Right cardiac atrium (tissue), 5 donors: ENCODE results near the gene TSPAN18. TPM values are rescaled to one million over a fixed set of nuclear protein-coding genes. Genes with fewer than 3 reads are reported as not detected.
A peak's percentile ranks its signal among the peaks of the same experiment; 100 is the strongest.

Experiments used
- ATAC-seq, 2 donors: fragments of 200-7000 bp; cut with Tn5 transposase; one replicate each; pipeline versions ENCODE4 v1.8.0 to v1.9.1; 2020; ENCODE audit warnings: moderate library complexity in 2 of 2, mild to moderate bottlenecking in 1 of 2
- DNase-seq, 3 donors: peaks; one replicate each; pipeline ENCODE4 v3.0.0-alpha.2; 2020
- H3K27ac ChIP-seq: one replicate; pipeline ENCODE4 v1.5.1; 2013; ENCODE audit warnings: mild to moderate bottlenecking, low read length, control low read depth, moderate library complexity
- H3K27me3 ChIP-seq: one replicate; pipeline ENCODE4 v1.6.1; 2013; ENCODE audit not compliant: control insufficient read depth, insufficient read depth
- H3K4me1 ChIP-seq: one replicate; pipeline ENCODE4 v1.6.1; 2013; ENCODE audit warnings: low read length; ENCODE audit not compliant: control insufficient read depth, insufficient read depth
- H3K4me3 ChIP-seq: one replicate; pipeline ENCODE4 v1.5.1; 2013; ENCODE audit warnings: low read length, control low read depth
- H3K9me3 ChIP-seq: one replicate; pipeline ENCODE4 v1.6.1; 2013; ENCODE audit warnings: low read length; ENCODE audit not compliant: control insufficient read depth
- WGBS: extraction: QIAGEN DNeasy Blood & Tissue Kit; methylation state at CpG from one replicate; pipeline ENCODE4 v1.1.7; 2013; 5-methylcytosine and 5-hydroxymethylcytosine counted together
- intact Hi-C, 4 donors: fragments of 100-400 bp; cut with DNase I; formaldehyde crosslinking; loops; one replicate each; pipeline versions ENCODE4 v1.11.0 to v1.14.0; 2022 to 2023
- polyA plus RNA-seq: library from polyadenylated mRNA; stranded (reverse); fragments of 200-250 nt; gene quantifications from one replicate; pipeline ENCODE4 v1.2.3, GENCODE V29; 2013
- total RNA-seq, 4 donors: library from RNA; stranded (reverse); fragmentation: NEBNext Ultra II Directional; extraction: Animal tissue kit (Norgen Biotek cat#: 25700); gene quantifications; one replicate each; pipeline ENCODE4 v1.2.1, GENCODE V29; 2021
- donor health status: healthy with polysubstance abuse.
- donor health status: DM: no; HTN: yes; CAD: no.
- donor health status: DM: no; HTN: no; CAD: no.
- donor health status: DM: no; HTN: yes; CAD: no; lungs with severe emphysema.
- donor health status: DM: yes; HTN: yes; CAD: no.

Gene TSPAN18
- total and polyA plus RNA-seq, 5 donors: 120 to 236 (median 192) TPM

DNA sequence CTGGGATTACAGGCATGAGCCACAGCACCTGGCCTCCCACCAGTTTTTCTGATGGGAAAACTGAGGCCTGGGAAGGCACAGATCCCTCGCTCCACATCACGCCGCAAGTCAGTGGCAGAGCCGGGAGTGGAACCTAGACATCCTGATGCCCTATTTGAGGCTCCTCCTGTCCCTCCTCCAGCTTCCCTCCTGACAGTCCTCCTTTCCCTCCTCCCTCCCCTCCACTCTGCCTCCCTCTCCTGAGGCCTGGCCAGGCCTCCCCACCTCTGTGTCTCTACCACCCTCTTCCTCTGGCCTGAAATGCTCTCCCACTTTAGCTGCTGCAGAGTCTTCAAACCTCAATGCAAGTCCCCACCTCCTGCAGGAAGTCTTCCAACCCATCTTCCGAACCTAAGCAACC is 237.2 kb downstream of the TSPAN18 start:
- DNase-seq (no peak), ATAC-seq (no peak)
- H3K27ac ChIP-seq: no peak overlapping the region
- H3K4me3 ChIP-seq: no peak overlapping the region
- 97% methylated on average over 5 of the region's 5 CpGs for WGBS
- H3K27me3 ChIP-seq: no peaks in the 10 kb centered on the region
- no peaks in the 10 kb centered on the region for H3K9me3 ChIP-seq
- intact Hi-C loops: no loop called here
- no peaks in the 10 kb centered on the region for H3K4me1 ChIP-seq

DNA sequence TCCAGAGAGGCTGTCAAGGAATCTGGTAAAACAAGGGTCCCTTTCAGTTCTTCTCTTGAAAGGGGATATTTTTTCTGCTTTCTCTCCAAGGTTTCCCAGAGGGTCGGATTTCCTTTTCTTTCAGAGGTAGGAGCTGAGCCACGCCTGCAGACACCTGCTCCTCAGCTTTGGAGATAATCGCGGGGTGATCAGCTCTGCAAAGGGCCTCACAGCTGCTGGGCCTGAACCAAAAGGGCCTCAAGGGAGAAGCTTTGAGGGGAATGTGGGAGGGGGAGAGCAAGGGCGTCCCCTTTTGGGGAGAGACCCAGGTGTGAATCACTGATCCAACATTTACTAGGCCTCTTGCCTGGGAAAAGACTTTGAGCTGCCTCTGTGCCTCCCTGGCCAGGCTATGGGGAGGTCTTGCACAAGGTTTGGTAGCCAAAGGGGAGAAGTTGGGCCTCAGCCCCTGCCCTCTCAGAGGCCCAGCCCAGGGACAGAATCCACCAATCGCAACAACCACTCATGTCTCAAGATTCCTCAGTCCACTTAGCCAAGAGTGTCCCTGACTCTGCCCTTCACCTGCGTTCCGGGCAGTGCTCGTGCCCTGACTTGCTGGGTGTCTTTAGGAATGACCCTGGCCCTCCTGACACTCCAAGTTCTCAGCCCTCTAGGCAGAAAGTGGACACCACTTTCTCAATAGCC is 237.9 kb downstream of the TSPAN18 start:
- Histone ChIP-seq H3K27ac (no peak overlapping the region), H3K4me1 (no peaks in the 10 kb centered on the region), H3K27me3 (no peaks in the 10 kb centered on the region), H3K4me3 (no peak overlapping the region), H3K9me3 (no peaks in the 10 kb centered on the region)
- WGBS: 84% methylated on average over 9 of the region's 9 CpGs
- intact Hi-C loops: no loop called here
- DNase-seq (no peak), ATAC-seq (no peak)

DNA sequence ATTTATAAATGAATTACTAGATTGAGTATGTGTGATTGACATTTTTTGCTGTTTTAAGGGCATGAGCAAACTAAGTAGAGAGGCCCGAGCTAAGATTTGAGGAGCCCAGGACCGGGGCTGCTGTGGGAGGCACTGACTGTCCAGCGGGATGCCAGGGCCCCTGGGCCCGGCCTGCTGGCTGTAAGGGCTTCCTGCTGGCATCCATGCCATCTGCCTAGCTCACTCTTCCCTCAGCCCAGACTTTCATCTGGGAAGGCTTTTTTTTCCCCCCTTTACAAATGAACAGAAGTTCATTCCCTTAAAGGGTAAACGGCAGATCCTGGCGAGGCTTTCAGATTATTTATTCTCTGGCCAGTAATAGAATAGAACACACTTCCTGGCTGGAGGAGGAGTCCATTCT is 239.9 kb downstream of the TSPAN18 start:
- Histone ChIP-seq H3K27ac (no peak overlapping the region), H3K4me3 (no peak overlapping the region), H3K4me1 (peaks cover 2% of the 10 kb centered on the region), H3K27me3 (no peaks in the 10 kb centered on the region), H3K9me3 (no peaks in the 10 kb centered on the region)
- WGBS: 76% methylated on average over 6 of the region's 6 CpGs
- intact Hi-C loops: no loop called here
- DNase-seq: no peak
- no peak for ATAC-seq

DNA sequence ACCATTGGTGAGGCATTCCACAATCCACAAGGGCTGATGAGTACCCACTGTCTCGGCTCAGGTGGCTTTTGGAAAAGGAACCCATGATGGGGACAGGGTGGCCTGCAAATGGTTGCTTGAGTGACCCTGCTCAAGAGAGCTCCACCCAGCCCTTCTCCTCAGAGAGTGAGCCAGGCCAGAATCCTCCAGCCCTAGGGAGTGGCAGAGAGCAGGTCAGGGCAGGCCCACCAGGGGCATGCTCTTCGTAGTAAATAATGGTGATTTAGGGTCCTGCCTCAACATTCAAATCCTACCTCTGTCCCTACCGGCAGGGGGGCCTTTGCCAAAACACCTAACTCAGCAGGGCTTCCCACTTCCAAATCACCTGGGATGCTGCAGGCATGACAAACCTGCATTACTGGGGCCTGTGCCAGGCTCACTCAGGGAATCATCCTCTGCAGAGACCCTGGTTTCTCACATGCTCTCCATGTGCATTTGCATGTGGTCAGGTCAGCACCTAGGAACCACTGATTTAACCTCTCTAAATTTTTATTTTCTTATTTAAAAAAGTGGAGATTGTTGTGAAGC is 241.3 kb downstream of the TSPAN18 start:
- intact Hi-C loops: no loop called here
- Histone ChIP-seq H3K27ac (no peak overlapping the region), H3K9me3 (no peaks in the 10 kb centered on the region), H3K4me1 (peaks cover 12% of the 10 kb centered on the region), H3K27me3 (no peaks in the 10 kb centered on the region), H3K4me3 (no peak overlapping the region)
- 95% methylated on average over 3 of the region's 3 CpGs for WGBS
- no peak for ATAC-seq
- DNase-seq: no peak

DNA sequence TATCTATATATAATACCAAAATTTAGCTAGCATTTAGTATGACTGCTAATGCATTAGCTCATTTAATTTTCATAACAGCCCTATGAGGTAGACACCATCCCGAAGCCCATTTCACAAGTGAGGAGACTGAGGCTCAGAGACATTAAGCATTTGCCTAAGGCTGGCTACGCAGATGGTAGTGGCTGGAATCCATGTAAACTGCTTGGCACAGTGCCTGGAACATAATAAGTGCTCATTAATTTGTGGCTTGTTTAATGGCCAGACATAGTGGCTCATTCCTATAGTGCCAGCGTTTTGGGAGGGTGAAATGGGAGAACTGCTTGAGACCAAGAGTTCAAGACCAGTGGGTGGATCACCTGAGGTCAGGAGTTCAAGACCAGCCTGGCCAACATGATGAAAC is 241.7 kb downstream of the TSPAN18 start:
- intact Hi-C loops: no loop called here
- DNase-seq (no peak), ATAC-seq (no peak)
- Histone ChIP-seq H3K4me1 (peaks cover 12% of the 10 kb centered on the region), H3K27ac (no peak overlapping the region), H3K4me3 (no peak overlapping the region), H3K9me3 (no peaks in the 10 kb centered on the region), H3K27me3 (no peaks in the 10 kb centered on the region)
- WGBS: 93% methylated on average over 3 of the region's 3 CpGs

DNA sequence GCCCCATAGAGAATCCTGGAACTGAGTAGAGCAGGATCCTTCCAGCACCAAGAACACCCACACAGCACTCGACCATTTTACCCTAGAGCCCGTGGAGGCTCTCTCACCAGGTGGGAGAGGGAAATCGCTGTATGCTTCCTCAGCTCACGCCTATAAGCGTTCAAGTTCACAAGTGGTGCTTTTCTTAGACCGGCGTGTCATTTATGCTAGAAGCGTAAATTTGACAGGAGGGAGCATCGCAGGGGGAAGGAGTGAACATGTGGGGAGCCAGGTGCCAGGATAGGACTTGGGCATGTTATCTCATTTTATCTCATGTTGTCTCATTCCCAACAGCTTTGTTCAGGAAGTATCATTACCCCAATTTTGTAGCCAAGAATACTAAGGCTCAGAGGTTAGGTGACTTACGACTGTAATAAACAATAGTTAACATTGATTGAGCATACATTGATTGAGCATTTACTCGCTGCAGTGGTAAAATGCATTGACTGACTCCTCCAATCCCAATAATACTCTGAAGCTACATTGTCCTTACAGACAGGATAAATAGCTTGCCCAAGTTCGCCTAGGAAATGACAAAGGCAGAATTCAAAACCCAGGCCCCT is 243.0 kb downstream of the TSPAN18 start:
- ATAC-seq (no peak), DNase-seq (no peak)
- H3K27ac ChIP-seq: no peak overlapping the region
- H3K27me3 ChIP-seq: no peaks in the 10 kb centered on the region
- H3K4me1 ChIP-seq: peaks cover 12% of the 10 kb centered on the region
- no peaks in the 10 kb centered on the region for H3K9me3 ChIP-seq
- intact Hi-C loops: no loop called here
- no peak overlapping the region for H3K4me3 ChIP-seq
- 76% methylated on average over 12 of the region's 12 CpGs for WGBS

DNA sequence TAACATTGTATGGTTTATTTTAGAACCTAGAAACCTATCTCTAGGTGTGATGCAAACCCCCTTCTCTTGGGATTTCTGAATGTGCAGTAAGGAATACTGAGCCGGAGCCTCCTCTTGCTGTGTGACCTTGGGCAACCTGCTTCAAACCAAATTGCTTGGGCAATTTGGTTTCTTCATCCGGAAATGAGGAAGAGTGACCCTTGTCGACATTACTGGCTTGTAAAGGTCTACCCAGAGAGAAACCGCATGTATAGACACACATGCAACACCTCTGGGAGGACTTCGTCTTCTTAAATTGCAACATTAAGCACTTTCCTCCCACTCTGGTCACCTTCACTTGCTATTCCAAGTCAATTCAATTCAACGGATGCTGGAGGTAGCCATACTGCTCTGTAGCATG is 243.5 kb downstream of the TSPAN18 start:
- Histone ChIP-seq H3K4me1 (peaks cover 12% of the 10 kb centered on the region), H3K4me3 (no peak overlapping the region), H3K27ac (no peak overlapping the region), H3K27me3 (no peaks in the 10 kb centered on the region), H3K9me3 (no peaks in the 10 kb centered on the region)
- intact Hi-C loops: no loop called here
- DNase-seq: no peak
- ATAC-seq: no peak
- WGBS: 86% methylated on average over 6 of the region's 6 CpGs

DNA sequence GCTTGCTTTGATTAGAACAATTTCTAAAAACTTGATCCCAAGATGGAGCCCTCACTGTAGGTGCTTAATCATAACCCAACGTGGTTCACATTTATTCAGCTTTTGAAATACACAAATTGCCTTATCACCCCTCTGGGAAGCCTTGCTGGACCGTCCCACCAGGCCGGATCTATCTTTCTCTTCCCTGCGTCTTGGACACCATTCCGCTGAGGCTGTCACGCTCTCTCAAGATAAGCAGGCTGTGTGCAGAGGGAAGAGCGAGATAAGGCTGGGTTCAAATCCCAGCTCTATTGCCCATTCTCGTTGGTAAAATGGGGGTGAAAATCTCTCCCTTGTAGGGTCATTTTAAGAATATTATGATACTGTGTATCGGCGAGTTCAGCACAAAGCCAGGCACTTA is 244.4 kb downstream of the TSPAN18 start:
- Histone ChIP-seq H3K4me1 (peaks cover 12% of the 10 kb centered on the region), H3K27me3 (no peaks in the 10 kb centered on the region), H3K4me3 (no peak overlapping the region), H3K27ac (no peak overlapping the region), H3K9me3 (no peaks in the 10 kb centered on the region)
- intact Hi-C loops: no loop called here
- WGBS: 49% methylated on average over 10 of the region's 10 CpGs
- ATAC-seq: peak; percentile 31 to 52
- no peak for DNase-seq

DNA sequence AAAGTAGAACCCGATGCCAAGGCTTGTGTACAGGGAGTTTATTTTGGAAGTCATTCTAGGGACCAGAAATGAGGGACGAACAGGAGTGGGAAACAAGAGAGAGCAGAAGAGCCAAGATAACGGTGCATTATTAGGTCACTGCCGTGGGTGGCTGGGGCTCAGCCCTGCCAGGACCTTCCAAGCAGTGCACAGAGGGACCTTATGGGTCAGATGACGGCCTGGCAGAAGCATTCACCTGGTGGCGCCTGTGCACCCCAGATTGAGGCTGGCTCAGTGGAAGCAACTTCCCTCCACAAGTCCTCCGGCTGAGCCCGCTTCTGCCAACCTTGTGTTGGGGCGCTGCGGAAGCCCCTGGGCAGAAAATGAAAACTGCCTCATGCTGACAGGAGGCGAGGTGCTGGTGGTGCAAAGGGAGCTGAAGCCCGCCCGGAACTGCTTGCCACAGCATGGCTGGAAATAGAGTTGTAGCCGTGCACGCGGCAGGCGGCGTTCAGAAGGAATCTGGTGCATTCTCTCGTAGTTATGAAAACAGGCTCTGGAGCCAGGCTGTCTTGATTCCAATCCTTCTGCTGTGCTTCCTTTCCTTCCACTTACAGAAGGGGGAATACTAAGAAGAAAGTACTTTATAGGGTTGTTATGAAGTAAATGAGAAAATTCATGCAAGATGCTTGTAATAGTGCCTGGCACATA is 246.1 kb downstream of the TSPAN18 start:
- ATAC-seq: peak; percentile 50 to 59
- 47% methylated on average over 19 of the region's 19 CpGs for WGBS
- Histone ChIP-seq H3K9me3 (no peaks in the 10 kb centered on the region), H3K27ac (no peak overlapping the region), H3K27me3 (no peaks in the 10 kb centered on the region), H3K4me1 (peaks cover 16% of the 10 kb centered on the region), H3K4me3 (no peak overlapping the region)
- intact Hi-C loops: no loop called here
- peak in 2 of 3 donors; percentile 75 to 76 for DNase-seq

DNA sequence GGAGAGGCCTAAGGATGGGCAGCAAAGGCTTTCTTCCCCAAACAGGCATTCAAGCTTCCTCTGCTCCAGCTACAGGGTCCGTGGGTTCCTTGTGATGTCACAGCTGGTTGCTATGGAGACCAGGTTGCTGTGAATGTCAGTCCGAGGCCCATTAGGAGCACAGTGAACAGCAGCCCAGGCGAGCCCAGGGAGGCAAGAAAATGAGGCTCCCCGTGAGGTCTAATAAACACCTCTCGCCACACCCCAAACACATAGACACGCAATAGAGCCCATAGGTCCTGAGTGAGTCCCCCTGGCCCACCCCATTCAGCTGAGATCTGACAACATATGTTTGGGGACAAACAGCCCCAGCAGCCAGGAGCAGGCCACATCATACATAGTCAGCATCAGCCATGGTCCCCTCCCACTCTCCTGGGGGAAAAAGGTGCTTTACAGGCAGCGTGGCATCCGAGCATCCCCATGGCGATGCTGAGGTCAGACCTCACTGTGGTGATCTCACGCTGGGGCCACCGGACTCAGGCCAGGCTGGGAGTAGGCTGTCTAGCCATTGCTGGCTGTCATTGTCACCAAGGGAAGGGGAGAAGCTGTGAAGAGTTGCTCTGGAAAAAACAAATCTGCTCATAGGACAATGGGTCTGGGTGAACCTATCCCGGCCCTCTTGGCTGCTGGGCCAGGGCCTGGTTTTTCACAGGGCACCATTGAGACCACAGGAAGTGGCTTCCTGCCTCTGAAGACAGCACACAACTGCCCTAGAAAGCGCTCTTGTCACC is 247.1 kb downstream of the TSPAN18 start:
- peaks cover 16% of the 10 kb centered on the region for H3K4me1 ChIP-seq
- intact Hi-C loops: no loop called here
- DNase-seq (no peak), ATAC-seq (no peak)
- 85% methylated on average over 13 of the region's 13 CpGs for WGBS
- no peaks in the 10 kb centered on the region for H3K9me3 ChIP-seq
- H3K27ac ChIP-seq: no peak overlapping the region
- no peaks in the 10 kb centered on the region for H3K27me3 ChIP-seq
- no peak overlapping the region for H3K4me3 ChIP-seq
